Measurements from ENCODE around the gene GLYATL1. TPM values are rescaled to one million over a fixed set of nuclear protein-coding genes. Genes with fewer than 3 reads are reported as not detected.

GLYATL1 gene
- total RNA-seq, 4 donors from 2014 or later = 2.4 to 3.6 TPM; not detected in 2

DNA sequence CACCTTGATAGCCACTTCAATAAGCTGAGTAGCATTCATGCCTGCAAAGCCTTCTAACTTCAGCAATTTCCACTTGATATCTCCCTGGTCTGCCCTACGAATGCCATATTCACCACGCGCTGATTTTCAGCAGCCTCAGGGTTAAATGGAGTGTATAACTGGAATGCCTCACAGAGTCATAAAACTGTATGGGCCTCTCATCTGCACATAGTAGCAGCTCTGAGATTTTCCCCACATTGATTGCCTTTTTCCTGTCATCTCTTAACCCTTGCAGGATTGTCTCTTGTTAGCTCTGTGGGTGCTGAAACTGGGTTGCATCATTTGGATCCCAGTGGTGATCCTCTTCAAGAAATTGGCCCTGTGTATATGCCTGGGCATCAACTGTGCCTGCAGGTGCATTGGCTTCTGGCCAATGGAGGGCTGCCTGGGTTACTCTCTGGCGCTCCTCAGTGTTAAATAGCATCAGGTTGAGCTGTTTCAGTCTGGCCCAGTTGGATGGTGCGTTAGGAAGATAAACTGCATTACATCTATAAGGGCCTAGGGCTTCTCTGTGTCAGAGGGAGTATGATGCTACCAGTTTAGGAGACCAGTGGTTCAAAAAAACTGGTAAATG lies 17.4 kb upstream of the GLYATL1 start:
- no peaks in the 10 kb centered on the region for H3K4me1 ChIP-seq
- no peaks in the 10 kb centered on the region for H3K27me3 ChIP-seq
- peaks cover 0 to 6% (median 0%) of the 10 kb centered on the region in 4 donors for H3K9me3 ChIP-seq
- TF ChIP-seq, protein P1, sequence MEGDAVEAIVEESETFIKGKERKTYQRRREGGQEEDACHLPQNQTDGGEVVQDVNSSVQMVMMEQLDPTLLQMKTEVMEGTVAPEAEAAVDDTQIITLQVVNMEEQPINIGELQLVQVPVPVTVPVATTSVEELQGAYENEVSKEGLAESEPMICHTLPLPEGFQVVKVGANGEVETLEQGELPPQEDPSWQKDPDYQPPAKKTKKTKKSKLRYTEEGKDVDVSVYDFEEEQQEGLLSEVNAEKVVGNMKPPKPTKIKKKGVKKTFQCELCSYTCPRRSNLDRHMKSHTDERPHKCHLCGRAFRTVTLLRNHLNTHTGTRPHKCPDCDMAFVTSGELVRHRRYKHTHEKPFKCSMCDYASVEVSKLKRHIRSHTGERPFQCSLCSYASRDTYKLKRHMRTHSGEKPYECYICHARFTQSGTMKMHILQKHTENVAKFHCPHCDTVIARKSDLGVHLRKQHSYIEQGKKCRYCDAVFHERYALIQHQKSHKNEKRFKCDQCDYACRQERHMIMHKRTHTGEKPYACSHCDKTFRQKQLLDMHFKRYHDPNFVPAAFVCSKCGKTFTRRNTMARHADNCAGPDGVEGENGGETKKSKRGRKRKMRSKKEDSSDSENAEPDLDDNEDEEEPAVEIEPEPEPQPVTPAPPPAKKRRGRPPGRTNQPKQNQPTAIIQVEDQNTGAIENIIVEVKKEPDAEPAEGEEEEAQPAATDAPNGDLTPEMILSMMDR (IDR thresholded peaks at IDR 0.05) = no peak
- TF ChIP-seq POLR2A (IDR thresholded peaks at IDR 0.05) = no peak
- H3K27ac ChIP-seq = no peak overlapping the region
- H3K36me3 ChIP-seq = no peaks in the 10 kb centered on the region
- no peak overlapping the region for H3K4me3 ChIP-seq
- no peak for DNase-seq

DNA sequence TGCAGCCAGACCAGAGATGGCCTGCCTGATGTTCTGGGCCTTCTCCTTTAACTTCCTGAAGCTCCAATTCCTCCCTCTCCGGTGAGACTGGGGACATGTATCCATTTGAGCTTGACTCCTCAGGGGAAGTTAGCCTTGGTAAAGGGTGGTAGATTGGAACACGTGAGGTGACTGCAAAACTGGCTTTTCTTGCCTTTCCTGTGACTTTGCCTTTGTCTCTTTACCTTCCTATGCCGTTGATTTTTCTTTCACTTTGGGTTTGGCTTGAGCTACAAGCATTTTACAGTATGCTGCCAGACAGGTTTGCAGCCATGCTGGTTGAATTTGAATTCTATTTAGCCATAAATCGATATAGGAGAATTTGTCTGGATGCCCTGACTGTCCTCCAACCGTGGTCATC lies 16.8 kb upstream of the GLYATL1 start:
- TF ChIP-seq, protein P1 (IDR thresholded peaks at IDR 0.05) = no peak
- TF ChIP-seq POLR2A (IDR thresholded peaks at IDR 0.05) = no peak
- Histone ChIP-seq H3K27ac (no peak overlapping the region), H3K4me1 (no peaks in the 10 kb centered on the region), H3K36me3 (no peaks in the 10 kb centered on the region), H3K4me3 (no peak overlapping the region), H3K27me3 (no peaks in the 10 kb centered on the region), H3K9me3 (peaks cover 0 to under 1% (median 0%) of the 10 kb centered on the region in 4 donors)
- DNase-seq = no peak

DNA sequence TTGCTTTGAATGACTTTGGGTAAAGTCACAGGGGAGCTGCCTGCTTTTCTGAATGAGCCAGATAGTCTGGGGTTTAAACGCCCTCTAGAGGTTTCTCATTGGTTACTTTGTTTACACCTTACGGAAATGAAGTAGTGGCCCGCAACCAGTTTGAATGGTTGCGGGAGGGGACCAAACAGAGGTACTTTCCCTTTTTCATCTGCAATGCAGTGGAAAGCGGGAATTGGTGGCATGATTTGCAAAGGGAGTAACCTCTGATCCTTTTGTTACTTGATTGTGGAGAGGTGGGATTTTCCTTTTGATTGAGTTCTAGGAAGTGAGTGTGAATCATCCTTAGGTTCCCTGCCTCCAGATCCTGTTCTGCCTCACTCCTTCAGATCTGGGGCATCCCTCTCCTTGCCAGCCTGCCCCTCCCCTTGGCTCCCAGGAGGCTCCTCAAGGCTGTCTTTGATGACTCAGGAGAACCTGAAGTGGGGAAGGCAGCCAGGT lies 15.9 kb upstream of the GLYATL1 start:
- H3K27ac ChIP-seq = no peak overlapping the region
- no peaks in the 10 kb centered on the region for H3K9me3 ChIP-seq
- H3K27me3 ChIP-seq = no peaks in the 10 kb centered on the region
- H3K36me3 ChIP-seq = no peaks in the 10 kb centered on the region
- TF ChIP-seq, protein P1 (IDR thresholded peaks at IDR 0.05) = peak in 4 of 6 experiments; percentile 23 to 36 (median 28)
- TF ChIP-seq POLR2A (IDR thresholded peaks at IDR 0.05) = no peak
- no peak for DNase-seq
- H3K4me3 ChIP-seq = peak overlapping the region in 1 of 4 donors; percentile 6
- H3K4me1 ChIP-seq = peaks cover 0 to 8% (median 0%) of the 10 kb centered on the region in 4 donors

DNA sequence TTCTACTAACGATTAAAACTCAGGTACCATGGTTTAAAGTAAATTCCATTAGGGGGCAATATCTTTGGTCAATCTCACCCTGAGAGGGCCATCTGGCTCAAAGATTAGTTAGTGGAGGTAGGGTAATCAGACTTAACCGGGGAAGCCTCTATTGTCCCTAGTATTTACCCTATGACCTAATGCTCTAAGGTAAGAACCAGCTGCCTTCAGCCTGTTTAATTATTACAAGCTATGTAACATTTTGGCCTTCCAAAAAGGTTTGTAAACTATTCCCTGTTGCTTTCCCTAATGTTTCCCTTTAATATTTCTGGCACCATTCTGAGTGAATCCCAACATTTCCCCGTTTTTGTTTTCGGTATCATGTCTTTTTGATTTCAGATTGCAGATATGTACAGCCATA lies 15.1 kb upstream of the GLYATL1 start:
- H3K27me3 ChIP-seq = no peaks in the 10 kb centered on the region
- H3K27ac ChIP-seq = no peak overlapping the region
- H3K4me3 ChIP-seq = no peak overlapping the region
- peaks cover 0 to 9% (median 0%) of the 10 kb centered on the region in 4 donors for H3K4me1 ChIP-seq
- no peaks in the 10 kb centered on the region for H3K36me3 ChIP-seq
- H3K9me3 ChIP-seq = no peaks in the 10 kb centered on the region
- no peak for DNase-seq
- TF ChIP-seq, protein P1 (IDR thresholded peaks at IDR 0.05) = no peak
- TF ChIP-seq POLR2A (IDR thresholded peaks at IDR 0.05) = no peak

DNA sequence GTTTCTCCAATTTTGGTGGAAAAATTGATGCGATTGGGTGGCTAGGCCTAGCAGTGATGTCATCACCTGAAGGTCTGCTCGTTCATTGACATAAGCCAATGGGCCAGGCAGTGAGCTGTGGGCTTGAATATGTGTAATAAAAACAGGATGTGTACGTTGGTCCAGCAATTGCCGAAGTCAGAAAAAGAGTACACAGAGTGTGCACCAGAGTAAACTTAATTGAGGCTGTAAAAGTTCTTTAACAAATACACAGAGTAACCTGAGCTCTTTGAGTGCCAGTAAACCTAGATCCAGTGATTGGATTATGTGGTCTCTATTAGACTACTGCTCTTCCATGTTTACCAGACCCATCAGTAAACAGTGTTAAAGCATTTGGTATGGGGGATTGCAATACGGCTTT lies 13.0 kb upstream of the GLYATL1 start:
- Histone ChIP-seq H3K27ac (no peak overlapping the region), H3K27me3 (no peaks in the 10 kb centered on the region), H3K36me3 (no peaks in the 10 kb centered on the region), H3K4me1 (peaks cover 0 to 9% (median 0%) of the 10 kb centered on the region in 4 donors), H3K4me3 (no peak overlapping the region), H3K9me3 (no peaks in the 10 kb centered on the region)
- no peak for DNase-seq
- TF ChIP-seq POLR2A (IDR thresholded peaks at IDR 0.05) = no peak
- TF ChIP-seq, protein P1 (IDR thresholded peaks at IDR 0.05) = no peak

Measured in Peyer's patch (tissue), 4 donors.